HUDEP-2 (cell line): ENCODE data around the gene FRMD4B.

Source experiments
- DNase-seq, 76 experiments: peaks; one replicate each; lab custom pipeline; 2025; ENCODE audit not compliant: unreplicated experiment in 76 of 76; lab: John Stamatoyannopoulos, UW

FRMD4B gene

GRCh38 chr3:69180869-69181591 lies 204.9 kb downstream of the FRMD4B start:
- DNase-seq, result no peak

DNA sequence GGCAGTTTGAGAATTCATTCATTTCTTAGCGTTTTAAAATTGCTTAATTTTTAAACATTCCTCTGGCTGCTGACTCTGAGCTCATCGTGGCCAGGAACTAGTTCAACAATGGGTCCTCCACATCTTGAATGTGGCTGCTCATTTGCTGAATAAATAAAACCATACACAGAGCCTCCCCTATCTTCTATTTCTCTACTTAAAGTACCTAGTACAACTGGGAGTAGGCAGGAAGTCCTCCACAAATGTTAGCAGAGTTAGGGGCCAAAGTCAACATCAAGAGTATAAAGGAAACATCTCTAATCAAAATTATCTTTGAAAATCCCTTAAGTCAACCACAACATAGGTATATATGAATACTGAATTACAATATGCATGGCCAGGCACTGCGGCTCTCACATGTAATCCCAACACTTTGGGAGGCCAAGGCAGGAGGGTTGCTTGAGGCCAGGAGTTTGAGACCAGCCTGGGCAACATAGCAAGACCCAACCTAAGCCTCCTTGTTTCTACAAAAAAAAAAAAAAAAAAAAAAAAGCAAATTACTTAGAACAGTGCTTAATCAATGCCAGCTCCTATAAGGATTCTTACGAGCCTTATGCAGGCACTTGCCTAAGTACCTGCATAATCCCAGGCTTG lies 206.0 kb downstream of the FRMD4B start:
- DNase-seq, result no peak

DNA sequence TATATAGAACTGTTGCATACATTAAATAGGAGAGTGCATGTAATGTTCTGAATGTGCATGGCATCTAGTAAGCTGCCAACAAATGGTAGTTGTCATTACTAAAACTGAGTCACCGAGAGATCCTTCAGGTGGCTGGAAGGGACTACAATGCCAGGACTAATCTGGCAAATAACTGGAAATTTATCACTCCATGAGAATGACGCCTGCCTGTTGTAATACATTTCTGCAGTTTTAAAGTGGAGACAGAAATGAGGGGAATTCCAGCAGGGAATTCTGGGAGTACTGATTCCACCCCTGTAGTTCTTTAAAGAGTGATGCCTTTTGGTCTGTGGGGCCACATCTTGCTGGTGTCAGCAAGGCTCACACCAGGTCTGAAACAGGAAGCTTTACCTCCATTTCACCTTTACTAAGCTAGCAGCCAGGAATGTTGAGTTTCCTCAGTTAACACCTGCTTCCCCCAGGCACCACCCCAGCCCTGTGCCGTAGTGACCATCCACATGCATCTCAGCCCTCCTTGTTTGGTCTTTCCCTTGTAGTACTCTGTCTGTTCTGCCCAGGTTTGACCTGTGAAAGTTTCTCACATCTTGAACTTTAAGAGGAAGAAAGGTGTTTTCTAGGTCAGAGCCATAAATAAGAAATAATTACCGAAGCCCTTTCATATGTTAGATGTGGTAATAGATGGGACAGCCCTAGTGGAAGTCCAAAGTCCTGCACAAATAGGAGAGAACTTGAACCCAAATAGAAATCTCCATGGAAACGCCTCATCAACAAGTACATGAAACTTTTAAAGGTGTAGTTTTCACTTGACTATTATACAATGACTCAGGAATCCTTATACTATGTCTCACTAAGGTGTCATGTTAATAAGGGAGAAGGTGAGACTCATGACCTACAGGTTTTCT lies 206.8 kb downstream of the FRMD4B start:
- DNase-seq, result no peak

GRCh38 chr3:69178082-69178481 lies 207.8 kb downstream of the FRMD4B start:
- no peak for DNase-seq

DNA sequence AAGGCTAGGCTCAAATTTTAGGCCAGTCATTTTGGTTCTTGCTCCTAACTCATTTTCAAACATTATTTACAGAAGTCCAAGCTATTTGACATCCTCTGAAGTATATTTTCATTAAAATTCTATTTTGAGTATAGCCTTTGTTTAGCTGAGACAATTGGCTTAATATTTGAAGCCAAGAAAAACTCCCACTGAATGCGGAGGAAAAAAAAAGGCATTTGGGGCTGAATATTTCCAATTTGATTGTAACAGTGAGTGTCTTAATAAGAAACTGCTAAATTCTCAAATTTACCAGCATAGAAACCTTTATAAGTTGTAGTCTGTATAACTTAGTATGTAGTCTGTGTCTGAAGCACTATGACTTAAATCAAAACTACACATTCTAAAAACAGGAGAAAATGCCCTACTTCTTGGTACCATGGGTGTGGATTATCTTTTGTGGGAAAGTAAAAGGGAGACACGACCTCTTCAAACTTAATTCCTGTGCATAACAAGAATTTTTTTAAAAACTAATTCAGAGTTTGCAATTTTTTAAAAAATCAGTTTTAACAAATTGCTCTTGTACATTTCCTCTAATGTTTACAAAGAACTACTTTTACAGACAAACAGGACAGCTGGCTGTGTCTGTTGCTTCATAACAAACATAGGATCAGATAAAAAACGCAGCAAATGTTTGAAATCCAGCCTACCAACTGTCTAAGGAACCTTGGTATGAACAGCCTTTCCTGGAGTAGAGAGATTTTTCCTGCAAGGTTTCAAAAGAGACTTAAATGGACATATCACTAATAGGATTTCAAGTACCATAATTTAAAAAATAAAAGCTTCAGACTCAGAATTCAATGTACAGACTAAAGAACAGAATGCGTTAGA lies 210.8 kb downstream of the FRMD4B start:
- no peak for DNase-seq

DNA sequence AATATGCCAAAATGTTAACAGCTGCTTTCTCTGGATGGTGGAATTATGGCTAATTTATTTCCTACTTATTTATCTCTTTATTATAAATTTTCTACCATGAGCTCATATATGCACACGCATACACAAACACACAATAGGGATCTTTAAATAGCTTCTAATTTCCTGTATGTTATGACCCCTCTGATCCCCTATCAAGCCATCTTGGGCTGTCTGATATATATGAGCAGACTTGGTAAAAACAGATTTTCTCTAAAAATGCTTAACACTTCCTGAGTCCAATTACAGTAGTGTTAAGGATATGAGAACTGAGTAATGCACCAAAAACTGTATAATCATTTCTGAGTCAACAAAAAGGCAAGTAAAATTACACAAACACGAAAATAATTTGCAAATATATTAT lies 211.4 kb downstream of the FRMD4B start:
- no peak for DNase-seq

- no peak for DNase-seq
Observed at GRCh38 chr3:69172058-69172457, 213.8 kb downstream of the FRMD4B start.

- DNase-seq, result no peak
Observed at GRCh38 chr3:69166446-69166845, 219.4 kb downstream of the FRMD4B start.

DNA sequence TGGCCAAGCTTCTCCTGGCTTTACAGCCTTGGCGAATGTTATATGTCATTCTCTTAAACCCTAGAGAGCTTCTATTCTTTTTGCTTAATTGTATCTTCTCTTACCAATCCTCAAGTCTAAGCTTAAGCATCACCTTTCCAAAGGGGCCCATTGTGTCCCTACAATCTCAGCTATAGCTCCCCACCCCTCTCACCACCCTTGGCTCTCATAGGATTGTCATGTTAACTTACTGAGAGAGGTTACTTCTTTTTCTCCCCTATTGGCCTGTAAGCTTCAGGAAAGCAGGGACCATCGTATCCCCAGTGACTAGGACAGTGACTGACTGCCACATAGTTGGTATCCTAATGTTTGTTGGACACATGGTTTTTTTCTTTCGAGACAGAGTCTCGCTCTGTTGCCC lies 220.1 kb downstream of the FRMD4B start:
- no peak for DNase-seq

GRCh38 chr3:69164296-69164695 lies 221.6 kb downstream of the FRMD4B start:
- no peak for DNase-seq

- DNase-seq, result no peak
Observed at GRCh38 chr3:69162308-69162980, 223.4 kb downstream of the FRMD4B start.

DNA sequence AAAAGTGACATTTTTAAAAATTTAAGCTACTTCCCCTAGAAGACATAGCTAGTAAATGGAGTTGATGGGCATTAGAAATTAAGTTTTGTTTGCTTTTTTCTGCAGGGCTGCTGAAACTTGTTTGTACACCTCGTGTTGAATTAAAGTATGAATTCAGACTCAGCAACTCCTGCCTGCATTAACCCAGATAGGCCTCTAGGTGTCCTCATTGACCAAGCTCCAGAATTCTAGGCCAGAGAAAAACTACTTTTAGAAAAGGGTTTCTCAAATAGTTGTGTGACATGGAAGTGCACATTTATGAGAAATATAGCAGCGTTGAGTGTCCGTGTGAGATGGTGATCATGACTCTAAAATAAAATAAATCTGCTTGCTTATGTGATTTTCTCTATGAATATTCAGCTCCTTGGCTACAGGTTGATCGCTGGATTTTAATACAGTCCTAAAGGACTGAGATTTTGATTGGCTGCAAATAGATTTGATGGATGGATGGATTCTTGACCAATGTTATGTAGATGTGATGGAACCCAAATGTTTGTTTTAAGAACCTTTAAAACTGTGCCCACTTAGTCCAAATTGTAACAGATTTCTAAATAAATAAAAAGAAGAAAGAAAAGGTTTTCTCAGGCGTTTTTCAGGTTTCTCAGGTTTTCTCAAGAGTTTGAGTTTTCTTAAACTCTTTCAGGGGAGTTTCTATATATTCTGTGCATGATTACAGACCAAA lies 224.1 kb downstream of the FRMD4B start:
- DNase-seq, result peak in 19 of 76 experiments; percentile 0 to 37 (median 11)

GRCh38 chr3:69160525-69160924 lies 225.4 kb downstream of the FRMD4B start:
- DNase-seq, result no peak

- no peak for DNase-seq
Observed at GRCh38 chr3:69160107-69160506, 225.8 kb downstream of the FRMD4B start.

DNA sequence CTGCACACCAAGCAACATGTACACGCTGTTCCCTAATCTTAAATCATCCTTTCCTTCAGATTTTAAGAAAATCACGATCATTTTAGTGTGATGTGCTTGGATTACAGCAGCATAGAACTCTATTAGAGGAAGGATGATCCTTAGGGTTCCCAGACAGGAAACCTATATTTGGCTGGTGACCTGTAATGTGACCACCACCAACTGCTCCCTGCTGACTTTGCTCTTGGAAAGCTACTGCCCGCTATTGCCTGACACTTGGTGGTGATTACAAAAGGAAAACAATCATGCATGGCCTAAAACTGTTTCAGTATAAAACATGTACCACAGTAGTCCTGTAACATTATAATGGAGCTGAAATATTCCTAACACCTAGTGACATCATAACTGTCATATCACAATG lies 236.3 kb downstream of the FRMD4B start:
- DNase-seq, result no peak

- no peak for DNase-seq
Observed at GRCh38 chr3:69145688-69146087, 240.2 kb downstream of the FRMD4B start.

DNA sequence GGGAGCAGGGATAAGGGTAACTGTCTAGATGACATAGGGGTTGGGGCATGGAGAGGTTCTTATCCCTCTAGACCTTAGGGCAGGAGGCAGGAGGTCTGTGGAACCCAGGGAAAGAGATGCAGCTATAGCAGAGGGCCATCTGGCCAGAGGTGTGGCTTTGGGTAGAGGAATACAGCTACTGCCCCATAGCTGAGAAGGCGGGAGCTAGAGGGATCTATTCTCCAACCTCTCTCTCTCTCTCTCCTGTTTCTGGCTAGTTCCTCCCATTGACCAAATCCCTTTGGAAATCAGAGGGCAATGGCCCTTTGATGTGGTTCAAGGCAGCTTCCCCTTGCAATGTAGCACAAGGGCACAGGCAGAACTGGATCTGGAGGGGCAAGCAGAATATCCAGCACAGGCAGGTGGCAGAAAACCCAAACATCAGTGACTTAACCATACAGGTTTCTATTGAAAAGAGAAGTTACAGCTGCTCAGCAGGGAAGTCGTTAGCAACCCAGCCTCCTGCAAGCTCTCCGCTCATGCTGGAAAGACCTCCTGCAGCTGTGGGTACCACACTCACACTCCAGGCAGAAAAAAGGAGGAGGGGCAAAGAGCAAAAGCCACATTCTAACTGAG lies 241.2 kb downstream of the FRMD4B start:
- no peak for DNase-seq

DNA sequence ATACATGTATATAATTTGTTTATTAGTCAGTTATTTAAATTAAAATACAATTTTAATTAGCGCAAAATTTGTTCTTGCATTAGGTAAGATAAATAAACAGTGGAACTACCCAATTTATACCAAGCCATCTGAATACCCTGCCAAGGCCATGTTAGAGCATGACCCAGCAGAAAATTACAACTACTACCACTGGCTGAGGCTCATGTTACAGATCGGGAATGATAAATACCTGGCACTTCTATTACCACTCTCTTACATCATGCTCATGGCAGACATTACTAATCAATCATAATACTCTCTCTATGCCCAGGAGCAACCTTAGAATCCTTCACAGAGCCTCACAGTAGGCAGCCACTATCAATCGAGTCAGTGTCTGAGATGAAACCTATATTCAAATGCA lies 242.3 kb downstream of the FRMD4B start:
- DNase-seq, result peak in 13 of 76 experiments; percentile 1 to 49 (median 10)
